ENCODE data around the gene MARS1. TPM values are rescaled to one million over a fixed set of nuclear protein-coding genes. Genes with fewer than 3 reads are reported as not detected.
A peak's percentile ranks its signal among the peaks of the same experiment; 100 is the strongest.

MARS1 gene
- polyA plus RNA-seq, 1 donor, result 138 TPM

- peak; percentile 62 for DNase-seq
These were observed 31.6 kb upstream of the MARS1 start for GRCh38 chr12:57456145-57456700.

DNA sequence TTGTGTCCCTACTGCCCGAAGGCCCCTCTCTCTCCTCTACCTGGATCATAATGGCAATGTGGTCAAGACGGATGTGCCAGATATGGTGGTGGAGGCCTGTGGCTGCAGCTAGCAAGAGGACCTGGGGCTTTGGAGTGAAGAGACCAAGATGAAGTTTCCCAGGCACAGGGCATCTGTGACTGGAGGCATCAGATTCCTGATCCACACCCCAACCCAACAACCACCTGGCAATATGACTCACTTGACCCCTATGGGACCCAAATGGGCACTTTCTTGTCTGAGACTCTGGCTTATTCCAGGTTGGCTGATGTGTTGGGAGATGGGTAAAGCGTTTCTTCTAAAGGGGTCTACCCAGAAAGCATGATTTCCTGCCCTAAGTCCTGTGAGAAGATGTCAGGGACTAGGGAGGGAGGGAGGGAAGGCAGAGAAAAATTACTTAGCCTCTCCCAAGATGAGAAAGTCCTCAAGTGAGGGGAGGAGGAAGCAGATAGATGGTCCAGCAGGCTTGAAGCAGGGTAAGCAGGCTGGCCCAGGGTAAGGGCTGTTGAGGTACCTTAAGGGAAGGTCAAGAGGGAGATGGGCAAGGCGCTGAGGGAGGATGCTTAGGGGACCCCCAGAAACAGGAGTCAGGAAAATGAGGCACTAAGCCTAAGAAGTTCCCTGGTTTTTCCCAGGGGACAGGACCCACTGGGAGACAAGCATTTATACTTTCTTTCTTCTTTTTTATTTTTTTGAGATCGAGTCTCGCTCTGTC is 31.0 kb upstream of the MARS1 start:
- DNase-seq, result no peak

DNA sequence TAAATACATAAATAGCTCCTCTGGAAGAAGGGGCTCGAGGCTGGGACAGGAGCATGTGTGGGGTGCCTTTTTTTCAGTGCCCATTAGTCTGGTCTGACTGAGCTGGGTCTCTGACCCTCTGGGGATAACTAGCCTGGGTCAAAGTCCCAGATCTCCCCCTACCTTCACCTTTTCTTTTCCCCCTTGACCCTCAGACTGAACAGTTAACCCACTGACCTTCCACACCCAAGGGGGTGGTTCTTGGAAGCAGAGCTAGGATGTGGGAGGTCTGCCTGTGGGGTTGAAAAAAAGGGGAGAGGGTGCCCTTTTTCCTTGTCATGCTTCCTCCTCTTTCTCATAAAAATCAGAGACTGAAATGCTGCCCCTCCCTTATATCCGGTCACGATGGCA is 29.2 kb upstream of the MARS1 start:
- no peak for DNase-seq

GRCh38 chr12:57459055-57459749 is 28.7 kb upstream of the MARS1 start:
- peak; percentile 96 for DNase-seq

DNA sequence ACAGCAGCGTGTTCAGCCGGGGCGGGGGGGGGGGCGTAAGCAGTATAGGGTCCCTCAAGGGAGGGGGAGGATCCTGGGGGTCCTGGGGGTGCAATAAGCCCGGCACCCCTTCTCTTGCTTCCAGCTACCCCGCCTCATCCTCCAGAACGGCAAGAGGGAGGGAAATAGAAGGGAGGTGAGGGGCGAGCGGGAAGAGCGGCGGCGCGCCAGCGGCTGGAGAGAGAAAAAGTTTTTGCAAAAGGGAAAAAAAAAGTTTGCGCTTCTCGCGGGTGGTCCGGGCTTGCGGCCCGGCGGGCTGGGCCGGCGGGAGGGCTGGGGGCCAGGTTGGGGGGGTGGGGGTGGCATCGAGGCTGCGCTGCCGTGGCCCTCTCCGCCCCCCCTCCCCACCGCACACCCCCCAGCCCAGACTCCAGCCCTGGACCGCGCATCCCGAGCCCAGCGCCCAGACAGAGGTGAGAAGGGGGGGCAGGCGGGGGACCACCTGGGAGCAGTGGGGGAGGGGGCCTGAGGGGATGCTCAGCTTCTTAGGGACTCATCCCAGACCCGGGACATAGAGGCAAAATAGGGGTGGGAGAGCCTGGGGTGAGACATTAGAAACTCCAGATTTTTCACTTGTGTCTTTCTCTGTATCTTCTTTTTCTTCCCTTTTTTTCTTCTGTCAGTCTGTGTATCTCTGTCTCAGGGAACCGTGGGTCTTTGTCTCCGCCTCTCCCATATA is 28.0 kb upstream of the MARS1 start, which contains the start of gene GLI1:
TSS of gene GLI1 (plus strand) at position 36 of the 718 bp plus-strand sequence. CDS start 3,907 bp downstream, outside the sequence.
- DNase-seq, result no peak

DNA sequence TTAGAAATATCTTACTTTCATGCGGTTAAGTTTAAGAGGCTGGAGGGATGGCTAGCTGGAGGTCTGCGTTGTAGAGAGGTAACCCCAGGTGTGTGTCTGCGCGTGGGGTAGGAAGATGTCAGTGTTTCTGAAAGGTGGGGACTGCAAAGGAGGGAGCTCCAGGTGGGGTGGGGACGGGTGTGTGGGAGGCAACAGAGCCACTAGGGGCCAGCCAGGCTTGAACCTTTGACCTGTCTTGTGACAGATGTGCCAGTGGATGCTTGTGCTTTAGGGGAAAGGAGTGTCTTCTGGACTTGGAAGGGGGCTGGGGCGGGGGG is 27.4 kb upstream of the MARS1 start:
- no peak for DNase-seq

DNA sequence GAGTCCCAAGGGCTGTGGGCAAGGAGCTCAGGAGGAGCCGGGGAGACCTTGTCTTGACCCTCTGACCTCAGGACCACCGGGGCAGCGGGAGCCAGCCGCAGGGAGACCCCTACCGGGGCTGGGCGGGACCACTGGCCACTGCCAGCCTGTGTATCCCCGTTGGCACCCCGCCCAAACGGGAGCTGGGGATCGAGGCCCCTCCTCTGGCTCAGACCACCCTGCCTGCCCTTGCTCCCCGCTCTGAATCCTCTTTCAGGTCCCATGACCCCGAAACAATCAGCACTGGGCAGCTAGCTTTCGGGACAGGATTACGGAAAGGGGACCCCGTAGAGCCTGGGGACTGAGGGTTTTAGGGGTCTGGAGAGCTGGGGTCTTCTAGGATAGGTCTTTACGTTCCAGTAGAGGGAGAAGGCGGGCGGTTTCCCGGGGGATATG is 27.0 kb upstream of the MARS1 start:
- DNase-seq, result no peak

- DNase-seq, result peak; percentile 80
These were observed 26.5 kb upstream of the MARS1 start for GRCh38 chr12:57461276-57461916.

GRCh38 chr12:57461917-57462250 is 26.0 kb upstream of the MARS1 start:
- no peak for DNase-seq

GRCh38 chr12:57462251-57462911 is 25.5 kb upstream of the MARS1 start:
- DNase-seq, result peak; percentile 91

- no peak for DNase-seq
These were observed 25.0 kb upstream of the MARS1 start for GRCh38 chr12:57462912-57463253.

- DNase-seq, result no peak
These were observed 23.3 kb upstream of the MARS1 start for GRCh38 chr12:57464569-57464968.

GRCh38 chr12:57465030-57465746 is 22.7 kb upstream of the MARS1 start:
- DNase-seq, result no peak

DNA sequence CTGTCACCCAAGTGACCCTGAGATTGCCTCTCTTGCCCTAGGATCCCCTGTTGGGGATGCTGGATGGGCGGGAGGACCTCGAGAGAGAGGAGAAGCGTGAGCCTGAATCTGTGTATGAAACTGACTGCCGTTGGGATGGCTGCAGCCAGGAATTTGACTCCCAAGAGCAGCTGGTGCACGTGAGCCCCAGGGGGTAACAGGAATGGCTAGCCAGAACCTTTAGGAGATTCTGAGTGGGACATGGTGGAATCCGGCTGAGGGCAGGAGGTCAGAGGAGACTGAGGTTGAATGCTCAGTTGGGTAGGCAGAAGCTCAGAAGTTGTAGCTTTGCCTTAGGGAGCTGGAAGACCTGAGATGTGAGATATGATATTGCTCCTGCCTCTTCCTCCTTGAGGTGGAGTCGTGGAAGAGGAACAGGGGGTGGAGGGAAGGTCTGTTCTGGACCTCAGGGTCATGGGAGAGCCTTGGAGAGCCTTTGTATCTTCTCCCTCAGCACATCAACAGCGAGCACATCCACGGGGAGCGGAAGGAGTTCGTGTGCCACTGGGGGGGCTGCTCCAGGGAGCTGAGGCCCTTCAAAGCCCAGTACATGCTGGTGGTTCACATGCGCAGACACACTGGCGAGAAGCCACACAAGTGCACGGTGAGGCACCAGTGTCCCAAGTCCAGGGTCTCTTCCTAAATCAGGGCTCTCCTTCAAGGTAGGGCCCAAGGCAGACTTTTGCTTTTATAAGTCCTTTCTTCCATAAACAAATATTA is 21.9 kb upstream of the MARS1 start:
- DNase-seq, result no peak

GRCh38 chr12:57467212-57467874 is 20.5 kb upstream of the MARS1 start:
- DNase-seq, result no peak

DNA sequence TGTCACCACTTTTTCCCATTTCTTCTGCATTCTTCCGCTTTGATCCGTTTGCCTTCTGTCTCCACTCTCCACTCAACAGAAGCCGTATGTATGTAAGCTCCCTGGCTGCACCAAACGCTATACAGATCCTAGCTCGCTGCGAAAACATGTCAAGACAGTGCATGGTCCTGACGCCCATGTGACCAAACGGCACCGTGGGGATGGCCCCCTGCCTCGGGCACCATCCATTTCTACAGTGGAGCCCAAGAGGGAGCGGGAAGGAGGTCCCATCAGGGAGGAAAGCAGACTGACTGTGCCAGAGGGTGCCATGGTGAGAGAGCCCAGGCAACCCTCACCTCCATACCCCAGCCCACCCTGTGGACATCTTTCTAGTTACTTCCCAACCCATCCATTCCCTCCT is 20.0 kb upstream of the MARS1 start:
- DNase-seq, result no peak

DNA sequence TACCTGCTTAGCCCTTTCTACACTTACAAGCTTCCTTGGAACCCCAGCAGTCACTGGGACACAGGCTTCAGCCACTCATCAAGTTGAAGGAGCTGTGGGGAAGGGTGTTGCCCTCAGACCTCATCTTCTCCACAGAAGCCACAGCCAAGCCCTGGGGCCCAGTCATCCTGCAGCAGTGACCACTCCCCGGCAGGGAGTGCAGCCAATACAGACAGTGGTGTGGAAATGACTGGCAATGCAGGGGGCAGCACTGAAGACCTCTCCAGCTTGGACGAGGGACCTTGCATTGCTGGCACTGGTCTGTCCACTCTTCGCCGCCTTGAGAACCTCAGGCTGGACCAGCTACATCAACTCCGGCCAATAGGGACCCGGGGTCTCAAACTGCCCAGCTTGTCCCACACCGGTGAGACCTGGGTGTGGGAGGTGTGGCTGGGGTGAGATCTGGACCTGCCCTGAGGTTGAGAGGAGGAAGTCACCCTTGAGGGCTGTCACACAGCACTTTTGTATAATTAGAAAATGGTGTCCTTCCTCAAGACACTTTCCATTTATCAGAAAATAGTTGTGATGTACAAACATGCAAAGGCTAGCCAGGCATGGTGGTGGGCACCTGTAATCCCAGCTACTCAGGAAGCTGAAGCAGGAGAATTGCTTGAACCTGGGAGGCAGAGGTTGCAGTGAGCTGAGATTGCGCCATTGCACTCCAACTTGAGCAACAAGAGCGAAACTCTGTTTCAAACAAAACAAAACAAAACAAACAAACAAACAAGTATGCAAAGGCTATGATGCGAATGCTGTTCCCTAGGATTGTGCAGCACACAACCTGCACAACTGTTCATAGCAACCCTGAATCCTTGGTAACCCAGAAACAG is 18.3 kb upstream of the MARS1 start:
- DNase-seq, result no peak

GRCh38 chr12:57470286-57470969 is 17.4 kb upstream of the MARS1 start:
- DNase-seq, result no peak

Measured in left kidney (tissue), 2 donors.